ENCODE results near the gene STEAP1.
"Not testable (repeated sequence)": the region's sequence is repeated elsewhere in the genome, so short reads cannot be mapped to it uniquely, and the experiment has no call there.

DNA sequence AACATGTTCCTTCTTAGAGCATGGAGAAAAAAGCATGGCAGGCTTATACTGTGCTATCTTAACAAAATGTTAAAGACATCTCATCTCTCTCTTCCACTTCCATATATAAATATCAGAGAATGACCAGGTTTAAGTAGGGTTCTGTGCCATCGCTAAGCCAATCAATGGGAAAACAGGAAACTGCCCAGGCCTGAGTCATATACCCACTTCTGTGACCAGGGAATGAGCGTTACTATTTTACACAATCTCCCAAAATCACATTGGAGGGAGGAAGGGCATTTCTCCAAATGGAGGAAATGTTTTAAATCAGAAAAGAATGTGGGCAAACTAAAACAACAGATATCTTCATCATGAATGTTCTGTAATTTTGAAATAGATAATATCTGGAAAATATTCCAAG lies 3.1 kb downstream of the STEAP1 start:
- TF ChIP-seq, protein P1, sequence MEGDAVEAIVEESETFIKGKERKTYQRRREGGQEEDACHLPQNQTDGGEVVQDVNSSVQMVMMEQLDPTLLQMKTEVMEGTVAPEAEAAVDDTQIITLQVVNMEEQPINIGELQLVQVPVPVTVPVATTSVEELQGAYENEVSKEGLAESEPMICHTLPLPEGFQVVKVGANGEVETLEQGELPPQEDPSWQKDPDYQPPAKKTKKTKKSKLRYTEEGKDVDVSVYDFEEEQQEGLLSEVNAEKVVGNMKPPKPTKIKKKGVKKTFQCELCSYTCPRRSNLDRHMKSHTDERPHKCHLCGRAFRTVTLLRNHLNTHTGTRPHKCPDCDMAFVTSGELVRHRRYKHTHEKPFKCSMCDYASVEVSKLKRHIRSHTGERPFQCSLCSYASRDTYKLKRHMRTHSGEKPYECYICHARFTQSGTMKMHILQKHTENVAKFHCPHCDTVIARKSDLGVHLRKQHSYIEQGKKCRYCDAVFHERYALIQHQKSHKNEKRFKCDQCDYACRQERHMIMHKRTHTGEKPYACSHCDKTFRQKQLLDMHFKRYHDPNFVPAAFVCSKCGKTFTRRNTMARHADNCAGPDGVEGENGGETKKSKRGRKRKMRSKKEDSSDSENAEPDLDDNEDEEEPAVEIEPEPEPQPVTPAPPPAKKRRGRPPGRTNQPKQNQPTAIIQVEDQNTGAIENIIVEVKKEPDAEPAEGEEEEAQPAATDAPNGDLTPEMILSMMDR (IDR thresholded peaks at IDR 0.05), result not testable (repeated sequence)
- not testable (repeated sequence) for TF ChIP-seq EP300 (IDR thresholded peaks at IDR 0.05); POLR2A (IDR thresholded peaks at IDR 0.05; ENCODE audit: low read depth); POLR2AphosphoS5 (IDR thresholded peaks at IDR 0.05)
